Activated T-helper 2 cell treated with anti-CD3 and anti-CD28 coated beads, Interferon-gamma antibody, Interleukin-2, Interleukin-4, amounts not matched to agents 10 μg/mL and 5 μg/mL and 100 μg/mL, durations not matched to agents 14 hours and 24 hours and 36 hours (primary cell): ENCODE results near the gene MOB3A. TPM values are rescaled to one million over a fixed set of nuclear protein-coding genes. Genes with fewer than 3 reads are reported as not detected.
"Not testable (repeated sequence)": the region's sequence is repeated elsewhere in the genome, so short reads cannot be mapped to it uniquely, and the experiment has no call there.

ENCODE experiments used
- DNase-seq: peaks from one replicate; pipeline ENCODE4 v3.0.0; 2021; ENCODE audit warnings: low spot score
- H3K27ac Mint-ChIP-seq: one replicate; pipeline ENCODE4 v1.8.0; 2021; ENCODE audit warnings: mixed read lengths
- H3K27me3 Mint-ChIP-seq: one replicate; pipeline ENCODE4 v1.8.0; 2021; ENCODE audit warnings: low read depth, mixed read lengths
- H3K36me3 Mint-ChIP-seq: one replicate; pipeline ENCODE4 v1.8.0; 2021; ENCODE audit warnings: low read depth, mixed read lengths
- H3K4me1 Mint-ChIP-seq: one replicate; pipeline ENCODE4 v1.8.0; 2021; ENCODE audit warnings: low read depth, mixed read lengths
- H3K4me3 Mint-ChIP-seq: one replicate; pipeline ENCODE4 v1.8.0; 2021; ENCODE audit warnings: low read depth, mild to moderate bottlenecking, moderate library complexity, mixed read lengths
- H3K9me3 Mint-ChIP-seq: one replicate; pipeline ENCODE4 v1.8.0; 2021; ENCODE audit warnings: mixed read lengths
- intact Hi-C: fragments of 100-400 bp; cut with micrococcal nuclease; formaldehyde crosslinking; loops from one replicate; pipeline ENCODE4 v1.15.1; 2023
- total RNA-seq: library from RNA; stranded (reverse); gene quantifications from 2 replicates; pipeline ENCODE4 v1.2.3, GENCODE V29; 2022

The MOB3A gene
- total RNA-seq, 1 donor from 2014 or later: 175 TPM

DNA sequence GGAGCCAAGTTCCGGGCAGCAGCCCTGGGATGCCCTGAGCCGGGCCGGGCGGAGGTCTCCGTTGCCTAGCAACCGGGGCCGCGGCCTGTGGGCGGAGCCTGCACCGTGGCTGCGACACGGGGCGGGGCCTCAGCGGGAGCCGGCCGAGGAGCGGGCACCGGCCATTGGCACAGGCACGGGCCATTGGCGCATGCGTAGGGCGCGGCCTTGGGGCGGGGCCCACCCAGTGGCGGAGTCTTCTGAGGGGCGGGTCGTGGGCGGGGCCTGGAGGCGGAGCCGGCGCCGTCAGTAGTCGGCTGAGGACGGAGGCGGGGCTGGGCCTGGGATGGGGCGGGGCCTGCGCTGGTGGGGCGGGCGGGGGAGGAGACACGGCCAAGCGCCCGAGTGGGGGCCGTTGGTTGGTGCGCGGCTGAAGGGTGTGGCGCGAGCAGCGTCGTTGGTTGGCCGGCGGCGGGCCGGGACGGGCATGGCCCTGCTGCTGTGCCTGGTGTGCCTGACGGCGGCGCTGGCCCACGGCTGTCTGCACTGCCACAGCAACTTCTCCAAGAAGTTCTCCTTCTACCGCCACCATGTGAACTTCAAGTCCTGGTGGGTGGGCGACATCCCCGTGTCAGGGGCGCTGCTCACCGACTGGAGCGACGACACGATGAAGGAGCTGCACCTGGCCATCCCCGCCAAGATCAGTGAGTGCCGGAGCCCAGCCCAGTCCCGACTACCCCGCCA lies 515 bp upstream of the MOB3A start, which contains the start of gene IZUMO4:
TSS of gene IZUMO4 (plus strand) at position 436 of the 723 bp plus-strand sequence. CDS start at position 467, 31 bp downstream.
- peak; percentile 98 for DNase-seq
- Mint-ChIP-seq H3K27me3 (no peaks in the 10 kb centered on the region), H3K9me3 (no peaks in the 10 kb centered on the region), H3K36me3 (peaks cover 45% of the 10 kb centered on the region), H3K4me3 (peak within 1 kb of the TSS; percentile 97), H3K27ac (peak within 1 kb of the TSS; percentile 84), H3K4me1 (peaks cover 15% of the 10 kb centered on the region)
- intact Hi-C loops: loop anchor here (1.0 to 5.0 kb wide), 5 partner anchors 11 to 199 kb away; partner anchors contain the start of gene AP3D1

DNA sequence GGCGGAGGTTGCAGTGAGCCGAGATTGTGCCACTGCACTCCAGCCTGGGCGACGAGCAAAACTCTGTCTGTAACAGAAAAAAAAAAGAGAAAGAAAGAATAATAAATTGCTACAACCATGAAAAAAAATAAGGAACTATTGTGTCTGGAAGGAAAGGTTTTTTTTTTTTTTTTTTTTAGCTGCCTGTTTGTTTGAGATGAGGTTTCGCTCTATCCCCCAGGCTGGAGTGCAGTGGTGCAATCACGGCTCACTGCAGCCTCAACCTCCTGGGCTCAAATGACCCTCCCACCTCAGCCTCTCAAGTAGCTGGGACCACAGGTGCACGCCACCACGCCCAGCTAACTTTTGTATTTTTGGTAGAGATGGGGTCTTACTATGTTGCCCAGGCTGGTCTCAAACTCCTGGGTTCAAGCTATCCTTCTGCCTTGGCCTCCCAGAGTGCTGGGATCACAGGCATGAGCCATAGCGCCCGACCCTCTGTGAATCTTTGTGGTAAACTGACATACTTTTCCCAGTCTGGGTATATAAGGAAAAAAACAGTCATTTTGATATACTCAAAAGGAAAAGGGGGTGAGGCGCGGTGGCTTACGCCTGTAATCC lies 4.1 kb downstream of the MOB3A start:
- intact Hi-C loops: loop anchor here (5.0 kb wide), 1 partner anchor 40 kb away; the partner anchor contains the start of gene MKNK2
- Mint-ChIP-seq H3K4me1 (peaks cover 53% of the 10 kb centered on the region), H3K36me3 (peaks cover 54% of the 10 kb centered on the region), H3K27ac (peak overlapping the region; percentile 46)
- not testable (repeated sequence) for H3K9me3 Mint-ChIP-seq, H3K4me3 Mint-ChIP-seq, DNase-seq, H3K27me3 Mint-ChIP-seq

DNA sequence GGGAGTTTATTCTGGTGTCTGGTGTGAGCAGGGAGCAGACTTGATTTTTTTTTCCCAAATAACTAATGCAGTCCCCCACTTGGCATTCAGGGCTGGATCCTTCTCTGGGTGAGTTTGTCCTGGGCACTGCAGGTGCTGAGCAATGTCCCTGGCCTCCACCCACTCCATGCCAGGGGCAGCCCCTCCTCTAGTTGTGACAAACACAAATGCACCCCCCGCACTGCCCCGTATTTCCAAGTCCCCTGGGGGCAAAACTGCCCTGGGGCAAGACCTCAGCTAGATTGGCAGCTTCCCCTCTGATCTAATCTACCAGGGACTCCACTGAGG lies 6.4 kb downstream of the MOB3A start:
- Mint-ChIP-seq H3K27ac (peak overlapping the region; percentile 95), H3K9me3 (no peaks in the 10 kb centered on the region), H3K27me3 (no peaks in the 10 kb centered on the region), H3K4me3 (peak overlapping the region; percentile 75), H3K4me1 (peaks cover 62% of the 10 kb centered on the region), H3K36me3 (peaks cover 64% of the 10 kb centered on the region)
- intact Hi-C loops: loop anchor here (5.0 kb wide), 3 partner anchors 37 to 148 kb away; partner anchors contain the start of genes BTBD2, MKNK2, PLEKHJ1 and SF3A2
- DNase-seq: no peak

DNA sequence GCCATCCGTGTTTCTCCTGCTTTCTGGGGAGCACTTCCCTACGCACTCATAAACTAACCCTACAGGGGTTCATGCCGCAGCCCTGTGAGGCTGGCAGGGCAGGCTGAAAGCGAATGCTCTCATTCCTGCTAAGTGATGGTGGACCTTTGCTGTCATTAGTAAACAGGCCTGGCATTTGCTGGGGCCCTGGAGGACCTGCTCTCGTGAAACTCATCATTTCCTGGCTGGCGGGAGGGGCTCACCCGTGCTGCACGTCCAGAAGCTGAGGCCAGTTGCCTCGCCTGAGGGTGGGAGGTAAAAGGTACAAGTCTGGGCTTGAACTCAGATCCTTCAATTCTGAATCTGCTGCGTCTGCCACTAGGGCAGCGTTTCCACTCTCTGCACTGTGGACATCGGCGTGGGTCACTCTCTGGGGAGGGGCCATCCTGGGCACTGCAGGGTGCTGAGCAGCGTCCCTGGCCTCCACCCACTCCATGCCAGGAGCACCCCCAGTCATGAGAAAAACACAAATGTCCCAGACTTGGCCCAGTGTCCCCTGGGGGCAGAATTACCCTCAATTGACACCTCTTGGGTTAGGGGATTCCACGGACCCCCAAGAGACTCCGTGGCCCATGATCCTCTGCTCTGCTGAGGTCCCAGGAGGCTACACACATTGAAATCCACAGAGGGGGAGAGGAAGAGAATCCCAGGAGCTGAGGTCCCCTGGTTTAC lies 7.0 kb downstream of the MOB3A start:
- intact Hi-C loops: loop anchor here (5.0 kb wide), 2 partner anchors 72 to 148 kb away; partner anchors contain the start of genes BTBD2, PLEKHJ1 and SF3A2
- Mint-ChIP-seq H3K27me3 (no peaks in the 10 kb centered on the region), H3K27ac (peak overlapping the region; percentile 95), H3K36me3 (peaks cover 64% of the 10 kb centered on the region), H3K4me1 (peaks cover 57% of the 10 kb centered on the region), H3K4me3 (peak overlapping the region; percentile 51), H3K9me3 (no peaks in the 10 kb centered on the region)
- DNase-seq: no peak

DNA sequence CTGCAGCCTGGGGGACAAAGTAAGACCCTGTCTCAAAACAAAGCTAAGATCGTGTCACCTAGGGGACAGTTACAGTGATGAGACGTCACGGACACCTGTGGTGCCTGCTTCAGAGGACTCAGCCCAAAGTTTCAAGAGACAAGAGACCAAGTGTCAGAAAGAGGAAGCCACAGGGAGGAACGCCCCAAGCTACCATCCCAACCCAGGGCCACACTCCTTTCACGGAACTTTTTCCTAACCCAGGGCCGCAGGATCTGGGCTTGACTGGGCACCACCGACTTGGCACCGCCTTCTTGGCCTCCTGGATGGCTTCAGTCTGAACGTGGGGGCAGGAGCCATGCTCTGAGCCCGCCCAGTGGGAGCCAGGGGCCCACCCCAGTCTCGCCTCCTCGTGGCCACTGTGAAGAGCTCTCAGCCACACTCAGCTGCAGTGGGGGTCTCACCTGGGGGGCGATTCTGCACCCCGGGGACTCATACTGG lies 8.5 kb downstream of the MOB3A start:
- no peaks in the 10 kb centered on the region for H3K27me3 Mint-ChIP-seq
- H3K27ac Mint-ChIP-seq: peak overlapping the region; percentile 88
- DNase-seq: no peak
- H3K4me3 Mint-ChIP-seq: peak overlapping the region; percentile 57
- peaks cover 69% of the 10 kb centered on the region for H3K36me3 Mint-ChIP-seq
- H3K9me3 Mint-ChIP-seq: no peaks in the 10 kb centered on the region
- intact Hi-C loops: loop anchor here (5.0 kb wide), 2 partner anchors 70 to 150 kb away; partner anchors contain the start of genes BTBD2, PLEKHJ1 and SF3A2
- peaks cover 52% of the 10 kb centered on the region for H3K4me1 Mint-ChIP-seq

DNA sequence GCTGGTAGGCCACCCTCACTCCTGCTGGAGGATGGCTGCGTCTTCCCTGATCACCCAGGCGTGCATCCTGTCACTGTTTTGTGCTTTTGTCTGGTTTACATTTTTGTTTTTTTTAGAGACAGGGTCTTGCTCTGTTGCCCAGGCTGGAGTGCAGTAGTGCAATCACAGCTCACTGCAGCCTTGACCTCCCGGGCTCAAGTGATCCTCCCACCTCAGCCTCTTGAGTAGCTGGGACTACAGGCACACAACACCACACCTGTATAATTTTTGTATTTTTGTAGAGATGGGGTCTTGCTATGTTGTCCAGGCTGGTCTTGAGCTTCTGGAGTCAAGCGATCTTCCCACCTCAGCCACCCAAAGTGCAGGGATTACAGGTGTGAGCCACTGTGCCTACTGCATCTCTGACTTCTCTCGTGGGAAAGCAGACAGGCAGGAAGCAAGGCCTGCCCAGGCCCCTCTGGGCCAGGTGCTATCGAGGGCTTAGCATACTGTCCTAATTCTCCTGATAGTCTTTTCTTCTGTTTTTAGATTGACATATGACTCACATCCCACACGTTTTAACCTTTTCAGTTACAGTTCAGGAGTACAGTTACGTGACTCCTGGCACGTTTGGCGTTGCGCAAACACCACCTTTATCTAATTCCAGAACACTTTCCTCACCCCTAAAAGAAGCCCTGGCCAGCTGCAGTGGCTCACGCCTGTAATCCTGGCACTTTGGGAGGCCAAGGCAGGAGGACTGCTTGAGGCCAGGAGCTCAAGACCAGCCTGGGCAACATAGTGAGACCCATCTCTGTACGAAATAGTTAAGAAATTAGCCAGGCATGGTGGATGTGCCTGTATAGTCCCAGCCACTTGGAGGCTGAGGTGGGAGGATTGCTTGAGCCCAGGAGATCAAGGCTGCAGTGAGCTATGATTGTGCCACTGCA lies 9.2 kb downstream of the MOB3A start:
- Mint-ChIP-seq H3K4me1 (peaks cover 54% of the 10 kb centered on the region), H3K36me3 (peaks cover 70% of the 10 kb centered on the region), H3K27ac (peak overlapping the region; percentile 88), H3K4me3 (peak overlapping the region; percentile 57)
- H3K9me3 Mint-ChIP-seq, DNase-seq, H3K27me3 Mint-ChIP-seq: not testable (repeated sequence)
- intact Hi-C loops: loop anchor here (5.0 kb wide), 2 partner anchors 70 to 150 kb away; partner anchors contain the start of genes BTBD2, PLEKHJ1 and SF3A2

DNA sequence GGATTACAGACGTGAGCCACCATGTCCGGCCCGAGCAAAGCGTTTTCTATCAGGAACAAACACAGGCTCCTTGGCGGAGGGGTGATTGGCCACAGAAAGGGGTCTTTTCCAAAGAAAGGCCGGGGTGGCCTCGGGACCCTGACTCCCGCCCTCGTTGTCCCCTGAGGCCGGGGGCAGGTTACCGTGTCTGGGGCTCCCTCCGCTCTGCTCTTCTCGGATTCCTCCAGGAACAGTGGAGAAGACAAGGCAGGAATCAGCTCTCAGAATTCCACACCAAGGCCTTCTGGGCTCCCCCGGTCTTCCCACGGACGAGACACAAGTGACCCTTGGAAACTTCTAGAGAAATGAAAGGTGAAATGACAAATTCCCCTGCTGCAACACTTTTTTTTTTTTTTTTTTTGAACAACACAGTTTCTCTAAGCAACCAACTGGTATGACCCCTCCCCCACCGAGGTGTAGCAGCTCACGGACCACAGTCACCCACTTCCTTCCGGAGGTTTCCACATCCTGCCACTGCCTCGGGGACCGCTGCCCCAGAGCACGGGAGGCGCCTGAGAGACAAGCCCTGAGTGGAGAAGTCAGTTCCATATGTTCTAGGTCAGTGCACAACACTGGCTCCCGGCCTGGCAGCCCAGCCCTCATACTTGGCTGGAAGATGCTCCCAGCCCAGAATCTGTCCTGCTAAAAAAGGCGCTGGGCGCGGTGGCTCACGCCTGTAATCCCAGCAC lies 11.0 kb downstream of the MOB3A start:
- Mint-ChIP-seq H3K27me3 (no peaks in the 10 kb centered on the region), H3K4me1 (peaks cover 56% of the 10 kb centered on the region), H3K4me3 (peak overlapping the region; percentile 98), H3K9me3 (no peaks in the 10 kb centered on the region), H3K36me3 (peaks cover 74% of the 10 kb centered on the region), H3K27ac (peak overlapping the region; percentile 100)
- intact Hi-C loops: loop anchor here (1.0 to 5.0 kb wide), 4 partner anchors 11 to 208 kb away; partner anchors contain the start of genes BTBD2, IZUMO4, MOB3A and PLEKHJ1
- DNase-seq: peak; percentile 95

DNA sequence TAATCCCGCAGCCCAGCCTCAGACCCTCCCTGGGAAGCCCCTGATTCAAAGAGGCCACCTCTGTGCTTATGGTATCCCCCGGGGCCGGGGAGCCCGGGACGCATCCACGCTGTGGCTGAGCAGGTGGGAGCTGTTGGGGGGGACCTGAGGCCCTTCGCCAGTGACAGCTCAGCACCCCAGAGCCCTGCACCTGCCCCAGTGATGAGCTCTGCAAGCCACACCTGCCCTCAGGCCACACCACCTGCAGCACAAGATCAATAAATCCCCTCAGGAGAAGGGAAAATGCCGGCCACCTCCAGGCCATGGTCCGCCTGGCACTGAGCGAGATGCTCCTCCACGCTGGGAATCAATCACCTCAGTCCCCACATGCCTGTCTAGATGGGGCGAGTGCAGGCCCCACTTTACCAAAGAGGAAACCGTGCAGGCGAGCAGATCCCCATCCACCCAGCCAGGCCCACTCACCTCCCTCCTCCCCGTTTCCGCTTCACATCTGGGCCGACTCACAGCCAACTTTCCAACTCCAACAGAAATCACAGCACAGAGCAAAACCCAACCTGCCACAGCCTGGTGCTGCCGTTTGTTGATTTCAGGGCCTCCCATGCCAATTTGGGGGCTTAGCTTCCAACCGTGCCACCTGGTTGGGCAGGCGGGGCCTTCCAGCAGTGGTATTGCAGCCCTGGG lies 12.8 kb downstream of the MOB3A start:
- peak overlapping the region; percentile 100 for H3K27ac Mint-ChIP-seq
- no peaks in the 10 kb centered on the region for H3K9me3 Mint-ChIP-seq
- peak; percentile 69 for DNase-seq
- H3K4me3 Mint-ChIP-seq: peak overlapping the region; percentile 98
- H3K27me3 Mint-ChIP-seq: no peaks in the 10 kb centered on the region
- intact Hi-C loops: loop anchor here (5.0 kb wide), 1 partner anchor 206 kb away; no protein-coding TSS in a partner anchor
- peaks cover 48% of the 10 kb centered on the region for H3K4me1 Mint-ChIP-seq
- H3K36me3 Mint-ChIP-seq: peaks cover 83% of the 10 kb centered on the region

DNA sequence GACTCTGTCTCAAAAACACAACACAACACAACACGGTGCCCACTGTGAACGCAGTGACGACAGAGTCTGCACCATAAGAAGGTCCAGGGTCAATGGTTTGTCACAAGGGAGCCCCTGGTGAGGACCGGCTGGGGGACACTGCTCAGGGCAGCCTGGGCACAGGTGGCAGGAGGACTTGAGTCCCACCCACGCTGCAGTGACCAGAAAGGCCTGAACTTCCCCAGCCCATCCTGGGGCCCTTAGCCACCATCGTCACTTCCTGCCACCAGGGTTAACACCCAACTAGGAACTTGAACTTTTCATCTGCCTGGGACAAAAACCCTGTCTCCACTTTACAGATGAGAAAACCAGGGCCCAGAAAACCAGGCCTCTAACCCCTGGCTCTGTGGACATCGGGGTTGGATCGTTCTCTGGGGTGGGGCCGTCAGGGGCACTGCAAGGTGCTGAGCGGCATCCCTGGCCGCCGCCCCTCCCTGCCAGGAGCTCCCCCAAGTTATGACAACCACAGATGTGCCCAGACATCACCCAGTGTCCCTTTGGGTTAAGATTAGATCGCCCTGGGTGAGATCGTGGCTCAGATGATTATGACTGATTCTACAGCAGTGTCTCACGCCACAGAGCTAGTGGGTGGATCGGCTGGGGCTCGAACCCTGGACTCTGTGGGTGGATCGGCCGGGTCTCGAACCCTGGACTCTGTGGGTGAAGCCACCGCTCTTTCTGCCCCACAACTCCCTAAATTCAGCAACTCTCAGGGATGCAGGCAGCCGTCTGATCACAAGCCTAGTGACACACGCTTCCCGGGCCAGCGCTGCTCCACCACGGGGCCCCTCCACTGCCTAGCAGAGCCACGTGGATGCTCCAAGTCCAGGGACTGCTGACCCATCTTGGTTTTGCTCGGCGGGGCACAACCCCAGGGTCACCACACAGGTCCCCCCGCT lies 14.0 kb downstream of the MOB3A start:
- intact Hi-C loops: loop anchor here (5.0 kb wide), 1 partner anchor 205 kb away; no protein-coding TSS in a partner anchor
- DNase-seq: peak; percentile 56
- Mint-ChIP-seq H3K4me3 (peak overlapping the region; percentile 98), H3K27ac (peak overlapping the region; percentile 100), H3K36me3 (peaks cover 88% of the 10 kb centered on the region), H3K27me3 (no peaks in the 10 kb centered on the region), H3K4me1 (peaks cover 37% of the 10 kb centered on the region), H3K9me3 (no peaks in the 10 kb centered on the region)

DNA sequence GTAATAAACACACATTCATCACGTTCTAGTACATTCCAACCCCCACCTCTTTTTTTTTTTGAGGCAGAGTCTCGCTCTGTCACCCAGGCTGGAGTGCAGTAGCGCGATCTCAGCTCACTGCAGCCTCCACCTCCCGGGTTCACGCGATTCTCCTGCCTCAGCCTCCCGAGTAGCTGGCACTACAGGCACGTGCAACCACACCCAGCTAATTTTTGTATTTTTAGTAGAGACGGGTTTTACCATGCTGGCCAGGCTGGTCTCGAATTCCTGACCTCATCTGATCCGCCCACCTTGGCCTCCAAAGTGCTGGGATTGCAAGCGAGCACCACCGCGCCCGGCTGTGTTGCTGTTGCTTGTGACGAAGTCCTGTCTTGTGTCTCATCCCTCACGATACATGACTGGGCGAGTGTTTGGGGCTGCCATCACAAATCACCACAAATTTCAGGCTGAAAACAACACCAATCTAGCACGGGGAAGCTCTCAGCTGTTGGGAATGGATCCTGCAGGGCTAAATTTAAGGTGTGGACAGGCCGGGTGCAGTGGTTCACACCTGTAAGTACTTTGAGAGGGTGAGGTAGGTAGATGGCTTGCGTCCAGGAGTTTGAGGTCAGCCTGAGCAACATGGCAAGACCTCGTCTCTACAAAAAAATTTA lies 15.7 kb downstream of the MOB3A start:
- peak overlapping the region; percentile 63 for H3K4me3 Mint-ChIP-seq
- H3K36me3 Mint-ChIP-seq: peaks cover 92% of the 10 kb centered on the region
- no peaks in the 10 kb centered on the region for H3K27me3 Mint-ChIP-seq
- peaks cover 30% of the 10 kb centered on the region for H3K4me1 Mint-ChIP-seq
- peak overlapping the region; percentile 100 for H3K27ac Mint-ChIP-seq
- no peaks in the 10 kb centered on the region for H3K9me3 Mint-ChIP-seq
- DNase-seq: no peak
- intact Hi-C loops: loop anchor here (5.0 kb wide), 1 partner anchor 203 kb away; no protein-coding TSS in a partner anchor
